GM18951 (cell line): ENCODE measurements around the gene MAGEF1.

Experiments
- POLR2A ChIP-seq: IDR thresholded peaks from 4 replicates; pipeline ENCODE4 v1.6.1; 2011; ENCODE audit warnings: mild to moderate bottlenecking; ENCODE audit not compliant: insufficient read length, insufficient read depth; ENCODE audit errors: extremely low read depth
- in situ Hi-C: fragments of 300-500 bp; cut with MboI; formaldehyde crosslinking; loops from one replicate; pipeline ENCODE4 v1.12.0; 2022; ENCODE audit warnings: low sequenced_read_pairs, mixed read lengths, inconsistent platforms; ENCODE audit not compliant: unreplicated experiment

The MAGEF1 gene

DNA sequence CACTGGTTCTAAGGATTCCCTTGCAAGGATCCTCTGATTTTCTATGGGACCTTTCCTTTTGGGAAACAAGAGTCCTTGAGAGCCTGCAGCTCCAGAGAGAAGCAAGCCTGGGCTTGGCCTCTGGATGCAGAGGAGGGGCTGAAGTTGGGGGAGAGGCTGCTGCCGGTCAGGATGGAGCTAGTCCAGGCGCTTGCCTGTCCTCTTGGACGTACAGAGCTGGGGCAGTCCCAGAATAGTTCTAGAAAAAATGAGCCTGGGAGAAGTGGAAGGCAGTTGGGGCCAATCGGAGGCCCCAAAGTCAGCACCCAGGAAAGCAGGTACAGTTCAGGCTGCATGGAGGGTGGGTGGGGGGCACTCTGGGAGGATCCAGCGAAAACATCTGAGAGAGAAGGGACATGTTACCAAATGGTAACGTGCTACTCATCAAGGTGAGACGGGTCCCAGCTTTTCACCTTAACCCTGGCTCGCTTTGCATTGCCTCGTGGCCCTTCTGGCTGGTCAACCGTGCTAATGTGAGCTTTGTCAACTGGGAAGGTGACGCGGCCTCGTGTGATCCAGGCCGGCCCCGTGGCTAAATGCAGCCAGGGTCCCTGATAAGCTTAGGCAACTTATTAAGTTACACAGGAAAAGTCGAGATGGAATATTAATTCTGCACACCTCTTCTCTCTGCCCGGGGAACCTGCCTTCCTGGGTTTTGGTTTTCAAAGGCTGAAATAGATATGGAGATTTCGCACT lies 38.7 kb upstream of the MAGEF1 start:
- in situ Hi-C loops, result no loop called here
- no peak for TF ChIP-seq POLR2A

DNA sequence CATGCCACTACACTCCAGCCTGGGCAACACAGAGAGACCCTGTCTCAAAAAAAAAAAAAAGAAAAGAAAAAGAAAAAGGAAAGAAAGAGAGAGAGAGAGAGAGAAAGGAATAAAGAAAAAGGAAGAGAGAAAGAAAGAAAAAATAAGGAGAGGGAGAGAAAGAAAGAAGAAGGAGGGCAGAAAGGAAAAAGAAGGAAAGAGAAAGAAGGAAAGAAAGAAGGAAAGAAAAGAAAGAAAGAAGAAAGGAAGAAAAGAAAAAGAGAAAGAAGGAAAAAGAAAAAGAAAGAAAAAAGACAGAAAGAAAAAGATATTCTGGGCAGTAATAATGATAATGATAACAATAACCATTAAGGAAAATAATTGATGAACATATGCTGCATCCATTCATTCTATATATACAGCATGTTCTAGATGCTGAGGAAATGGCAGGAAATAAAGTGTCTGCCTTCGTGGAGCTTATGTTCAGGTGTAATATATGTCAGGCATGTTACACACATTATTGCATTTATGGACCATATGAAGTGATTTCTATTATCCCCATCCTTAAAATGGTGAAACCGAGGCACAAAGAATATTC lies 37.4 kb upstream of the MAGEF1 start:
- in situ Hi-C loops, result no loop called here

DNA sequence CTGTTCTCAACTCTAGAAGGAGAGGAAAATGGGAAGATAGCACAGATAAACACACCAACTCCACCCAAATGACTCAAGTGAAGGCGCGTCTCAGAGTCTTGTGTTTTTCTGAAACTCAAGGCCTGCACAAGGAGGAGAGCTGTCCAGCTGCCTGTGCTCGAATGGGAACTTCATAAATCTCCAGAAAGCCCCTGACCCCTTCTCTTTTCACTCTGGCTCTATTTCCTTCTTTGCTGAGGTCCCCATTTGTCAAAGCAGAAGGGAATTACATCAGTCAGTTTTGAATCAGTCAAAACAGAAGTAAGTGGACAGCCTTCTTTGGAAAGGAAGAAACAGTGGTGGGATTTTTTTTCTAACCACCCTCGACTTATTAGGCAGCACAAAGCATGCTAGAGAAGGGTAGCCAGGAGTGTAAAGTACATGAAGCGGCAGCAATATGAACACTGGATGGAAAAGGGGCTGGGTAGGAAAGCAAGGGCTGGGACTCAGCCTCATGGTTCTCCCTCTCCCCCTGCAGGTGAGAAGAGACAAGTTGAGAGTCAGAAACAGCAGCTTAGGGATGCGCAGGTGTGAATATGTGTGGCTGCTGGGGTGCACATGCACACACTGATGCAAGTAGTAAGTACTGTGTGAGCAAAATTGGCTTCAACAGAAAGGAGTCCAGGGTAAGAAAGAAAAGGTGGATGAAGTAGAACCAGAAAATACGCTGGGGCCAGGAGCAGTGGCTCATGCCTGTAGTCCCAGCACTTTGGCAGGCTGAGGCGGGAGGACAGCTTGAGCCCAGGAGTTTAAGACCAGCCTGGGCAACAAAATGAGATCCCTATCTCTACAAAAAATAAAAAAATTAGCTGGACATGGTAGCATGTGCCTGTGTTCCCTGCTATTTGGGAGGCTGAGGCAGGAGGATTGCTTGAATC lies 36.6 kb upstream of the MAGEF1 start:
- in situ Hi-C loops, result no loop called here
- no peak for TF ChIP-seq POLR2A

More for the DNA sequence above, 37.4 kb upstream of the MAGEF1 start:
- no peak for TF ChIP-seq POLR2A

DNA sequence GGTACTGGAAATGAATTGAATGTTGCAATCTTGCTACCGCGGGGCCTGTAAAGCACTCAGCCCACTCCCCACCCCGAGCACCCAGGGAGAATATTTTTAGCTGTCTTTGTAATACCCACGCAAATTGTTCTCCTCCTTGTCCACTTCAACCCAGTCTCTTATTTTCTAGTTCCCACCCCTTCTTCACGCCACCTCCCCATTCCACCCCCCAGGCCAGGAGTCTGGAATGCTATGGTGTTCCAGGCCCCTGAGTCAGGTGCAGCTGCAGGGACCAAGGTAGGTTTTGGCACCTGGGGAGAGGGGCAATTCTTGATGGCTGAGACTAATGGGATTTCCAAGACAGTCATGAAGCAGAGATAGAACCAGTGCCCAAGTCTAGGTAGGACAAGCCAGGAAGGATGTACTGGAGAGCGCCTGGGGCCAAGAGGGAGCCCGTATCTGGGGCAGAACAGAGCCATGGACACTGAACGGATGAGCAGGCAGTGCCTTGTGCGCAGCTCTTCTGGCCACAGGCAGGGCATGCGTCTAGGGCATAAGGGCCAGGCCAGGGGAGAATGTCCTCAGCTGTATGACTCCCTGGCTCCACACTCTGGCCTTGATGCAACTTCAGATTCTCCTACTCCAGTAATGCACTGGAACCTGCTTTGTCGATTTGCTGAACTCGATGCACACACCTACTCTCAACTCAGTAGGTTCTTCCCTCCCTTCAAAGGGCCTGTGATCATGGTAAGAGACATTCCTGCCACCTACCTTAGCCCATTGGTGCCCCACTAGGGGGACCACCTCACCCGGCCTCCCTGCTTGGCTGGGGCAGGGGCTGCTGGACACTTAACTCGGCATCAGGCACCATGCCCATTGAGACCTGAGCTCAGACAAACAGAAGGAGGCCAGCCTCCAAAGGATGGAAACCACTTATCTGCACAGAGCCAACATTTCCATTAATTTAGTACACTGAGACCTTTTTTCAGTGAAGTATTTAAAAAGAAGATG lies 34.6 kb upstream of the MAGEF1 start:
- no peak for TF ChIP-seq POLR2A
- in situ Hi-C loops, result no loop called here

DNA sequence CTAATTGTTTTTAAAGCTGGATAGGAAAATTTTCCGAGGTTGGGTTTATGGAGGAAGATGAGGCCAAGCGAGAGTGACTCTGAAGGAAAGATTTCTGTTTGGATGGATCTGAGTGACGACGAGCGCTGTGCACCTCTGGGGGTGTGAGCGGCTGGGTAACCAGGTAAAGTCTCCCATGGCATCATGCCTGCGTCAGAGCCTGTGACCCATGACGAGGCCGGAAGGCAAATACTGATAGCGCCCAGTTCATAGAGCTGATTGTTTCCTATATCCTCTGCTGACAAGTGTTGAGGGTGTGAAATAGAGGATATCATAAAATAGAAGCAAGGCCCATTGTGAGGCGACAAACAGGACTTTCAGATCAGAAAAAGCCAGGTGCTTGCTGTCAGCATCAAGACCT lies 33.7 kb upstream of the MAGEF1 start:
- no peak for TF ChIP-seq POLR2A
- in situ Hi-C loops, result no loop called here

DNA sequence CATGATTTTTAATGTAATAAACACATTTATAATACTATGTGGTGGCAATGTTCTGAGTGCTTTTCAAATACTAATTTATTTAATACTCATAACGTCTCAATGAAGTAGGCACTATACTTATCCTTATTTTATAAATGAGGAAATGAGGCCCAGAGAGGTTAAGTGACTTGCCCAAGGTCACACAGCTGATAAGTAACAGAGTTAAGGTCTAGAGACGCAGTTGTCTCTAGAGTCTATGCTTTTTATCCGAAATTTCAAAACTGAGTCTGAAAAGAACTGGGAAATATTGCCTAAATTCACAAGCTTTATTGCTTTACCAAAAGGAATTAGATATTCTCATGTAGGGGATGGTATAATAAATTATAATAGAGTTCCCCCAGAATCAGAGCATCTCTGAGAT lies 31.4 kb upstream of the MAGEF1 start:
- in situ Hi-C loops, result no loop called here
- TF ChIP-seq POLR2A, result no peak

DNA sequence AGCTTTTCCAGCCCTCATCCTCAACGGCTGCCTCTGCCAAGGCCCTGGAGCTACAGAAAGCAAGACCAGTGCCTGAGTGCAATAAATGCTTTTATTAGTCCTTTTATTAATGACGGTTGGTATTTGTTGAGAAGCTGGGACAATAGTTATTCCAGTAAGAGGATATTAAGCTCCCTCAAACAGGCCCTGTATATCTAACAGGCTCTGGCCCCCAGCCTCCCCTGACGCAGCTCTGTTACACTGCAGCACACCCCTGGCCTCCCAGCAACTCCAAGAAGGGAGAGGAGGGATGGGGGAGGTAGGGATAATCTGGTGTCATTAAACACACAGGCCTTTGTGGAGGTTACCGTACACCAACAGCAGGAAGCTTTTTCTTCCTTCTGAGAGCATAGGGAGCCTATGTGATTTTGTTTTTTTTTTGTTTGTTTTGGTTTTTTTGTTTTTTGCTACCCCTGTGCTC lies 30.8 kb upstream of the MAGEF1 start:
- in situ Hi-C loops, result no loop called here
- no peak for TF ChIP-seq POLR2A

DNA sequence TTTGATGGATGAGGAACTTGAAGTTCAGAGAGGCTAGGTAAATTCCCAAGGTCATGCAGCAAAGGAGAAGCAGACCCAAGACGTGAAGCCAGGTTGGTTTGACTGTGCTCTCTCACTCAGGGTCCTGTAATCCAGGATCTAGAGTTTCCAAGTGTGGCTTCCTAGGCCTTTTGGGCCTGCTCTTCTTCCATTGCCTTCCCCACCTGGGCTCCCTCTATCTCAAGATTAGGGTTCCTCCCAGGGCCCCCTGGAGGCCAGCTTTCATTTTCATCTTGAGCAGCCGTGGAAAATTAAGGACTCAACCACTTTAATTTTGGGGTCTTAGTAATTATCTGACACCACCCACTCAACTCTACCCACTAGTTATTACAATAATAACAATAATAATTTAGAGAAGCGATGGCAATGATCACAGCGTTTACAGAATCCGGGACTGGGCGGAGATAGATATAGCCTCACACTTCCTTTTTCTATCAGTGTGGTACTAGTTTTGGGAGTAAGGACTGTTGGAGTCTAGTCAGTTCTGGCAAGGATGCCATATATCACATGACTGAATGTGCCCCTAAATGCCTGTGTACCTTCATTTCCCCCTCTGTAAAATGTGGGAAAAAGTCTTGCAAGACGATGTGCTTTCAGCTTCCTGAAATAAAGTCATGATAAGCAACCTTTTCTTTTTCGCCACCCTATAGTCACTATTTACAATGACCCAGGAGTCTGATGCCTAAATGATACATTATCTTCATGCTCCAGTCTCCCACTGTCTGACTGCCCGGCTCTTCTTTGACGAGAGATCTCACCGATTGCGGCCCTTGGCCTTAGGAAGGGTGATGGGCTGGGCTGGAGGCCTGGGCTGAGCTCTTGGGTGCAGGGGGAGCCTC lies 30.2 kb upstream of the MAGEF1 start:
- in situ Hi-C loops, result no loop called here

DNA sequence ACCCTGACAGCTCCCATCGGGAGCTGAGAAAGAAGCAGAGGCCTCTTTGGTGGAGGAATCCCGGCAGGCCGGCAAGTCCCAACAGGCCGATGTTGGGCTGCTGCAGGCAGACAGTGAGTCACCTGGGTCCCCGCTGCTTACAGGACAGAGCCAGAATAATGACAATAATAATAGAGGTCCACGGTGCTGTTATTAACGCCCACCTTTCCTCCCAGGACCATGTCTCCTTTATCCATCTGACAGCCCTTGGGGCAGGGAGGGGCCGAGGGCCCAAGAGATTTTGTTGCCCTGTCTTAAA lies 29.3 kb upstream of the MAGEF1 start:
- in situ Hi-C loops, result no loop called here
- no peak for TF ChIP-seq POLR2A

More for the DNA sequence above, 30.2 kb upstream of the MAGEF1 start:
- no peak for TF ChIP-seq POLR2A

DNA sequence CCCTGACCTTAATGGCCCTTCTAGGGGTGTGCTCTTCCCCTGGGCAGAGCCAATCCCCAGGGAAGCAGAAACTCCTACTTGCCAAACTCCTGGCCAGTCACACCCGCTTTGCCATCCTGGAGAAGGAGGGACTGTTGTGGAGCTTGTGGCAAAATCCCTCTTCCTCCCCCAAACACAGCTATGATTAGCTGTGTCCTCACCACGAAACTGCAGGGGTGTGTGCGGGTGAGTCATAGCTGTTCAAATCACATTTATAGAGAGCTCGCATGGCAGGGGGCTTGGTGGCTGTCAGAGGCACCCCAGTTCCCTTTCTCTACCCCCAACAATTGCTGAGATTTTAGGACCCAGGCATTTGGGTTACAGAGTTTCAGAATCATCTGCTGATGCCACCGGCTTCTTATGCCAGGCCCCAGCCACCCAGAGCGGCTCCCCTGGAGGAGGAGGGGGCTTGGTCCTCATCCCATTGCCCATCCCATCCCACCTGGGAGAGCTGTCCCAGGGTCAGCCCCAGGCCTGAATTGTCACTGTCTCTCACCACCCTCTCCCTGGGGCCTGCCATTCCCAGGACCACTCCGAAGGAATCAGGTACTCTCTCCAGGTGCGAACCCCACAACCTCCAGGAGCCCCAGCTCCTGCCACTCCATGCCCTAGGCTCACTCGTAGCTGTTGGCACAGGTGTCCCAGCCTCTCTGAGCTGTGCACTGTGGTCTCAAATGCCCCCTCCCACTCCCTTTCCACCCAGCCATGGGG lies 28.8 kb upstream of the MAGEF1 start:
- in situ Hi-C loops, result no loop called here
- no peak for TF ChIP-seq POLR2A

DNA sequence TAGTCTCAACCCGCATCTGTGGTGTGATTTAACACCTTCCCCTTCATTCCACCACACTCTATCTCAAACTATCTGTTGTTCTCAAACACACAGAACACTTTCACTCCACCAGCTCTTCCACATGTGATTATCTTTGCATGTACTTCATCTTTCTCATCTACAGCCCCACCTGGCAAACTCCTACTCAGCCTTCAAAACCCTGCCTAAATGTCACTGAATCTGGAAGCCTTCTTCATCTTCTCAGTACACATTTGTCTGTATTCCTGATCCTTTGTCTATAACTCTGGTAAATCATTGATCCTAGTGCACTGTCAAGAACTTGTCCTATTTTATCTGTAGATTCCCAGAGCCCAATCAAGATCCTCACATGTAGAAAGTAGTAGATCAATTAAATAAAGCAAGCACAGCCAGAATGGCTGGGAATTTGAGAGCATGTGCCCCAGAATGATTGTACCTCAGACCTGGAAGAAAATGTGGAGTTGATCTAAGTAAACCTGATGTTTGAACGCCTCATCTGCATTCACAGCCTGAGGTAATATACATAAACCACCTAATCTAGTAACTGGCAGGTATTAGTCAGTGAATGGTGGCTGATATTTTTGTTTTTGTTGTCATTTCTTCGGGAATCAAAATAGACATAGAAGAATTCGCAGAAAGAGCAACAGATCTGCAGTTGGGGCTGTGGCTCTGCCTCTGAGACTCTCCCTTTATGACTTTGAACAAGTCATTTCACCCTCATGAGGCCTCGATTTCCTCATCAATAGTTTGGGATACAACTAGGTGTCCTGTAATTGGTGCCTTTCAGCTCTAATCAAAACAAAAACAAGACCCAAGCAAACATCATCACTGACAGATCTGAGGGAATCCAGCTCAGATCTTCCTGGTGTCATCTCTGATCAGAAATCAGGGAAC lies 28.0 kb upstream of the MAGEF1 start:
- TF ChIP-seq POLR2A, result no peak
- in situ Hi-C loops, result no loop called here
